HL-60/S4 treated with phorbol 12-myristate 13-acetate at 8.2 ng/mL for 4 days and 3 days (cell line): ENCODE data around the gene QKI.
"Not testable (repeated sequence)": the region's sequence is repeated elsewhere in the genome, so short reads cannot be mapped to it uniquely, and the experiment has no call there.

Source experiments
- in situ Hi-C: fragments of 300-500 bp; cut with MboI; formaldehyde crosslinking; loops from 2 replicates; pipeline ENCODE4 v1.15.0; 2022; ENCODE audit warnings: low sequenced_read_pairs

Gene QKI

DNA sequence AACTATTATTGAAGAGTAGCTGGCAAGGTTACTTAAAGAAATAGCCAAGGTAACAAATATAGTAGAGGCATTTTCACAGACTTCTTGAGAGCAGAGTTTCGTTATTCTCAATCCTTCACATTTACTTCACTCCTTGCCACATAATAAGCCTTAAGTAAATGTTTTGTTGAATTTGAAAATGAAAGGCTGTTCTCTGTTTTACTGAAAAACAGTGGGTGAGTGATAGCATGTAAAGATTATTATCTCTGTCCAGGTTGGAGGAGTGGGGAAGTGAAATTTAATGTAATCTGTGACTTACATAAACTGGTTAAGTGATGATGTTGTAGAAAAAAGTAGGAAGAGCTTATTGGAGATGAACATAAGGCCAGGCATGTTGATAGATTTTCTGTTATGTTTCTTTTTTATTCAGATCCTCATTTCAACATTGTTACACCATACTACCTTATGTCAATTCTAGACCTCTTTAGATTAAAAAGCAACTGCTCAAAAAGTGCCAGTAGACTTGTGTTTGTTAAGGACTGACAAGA lies 55.0 kb downstream of the QKI start:
- in situ Hi-C loops = no loop called here

DNA sequence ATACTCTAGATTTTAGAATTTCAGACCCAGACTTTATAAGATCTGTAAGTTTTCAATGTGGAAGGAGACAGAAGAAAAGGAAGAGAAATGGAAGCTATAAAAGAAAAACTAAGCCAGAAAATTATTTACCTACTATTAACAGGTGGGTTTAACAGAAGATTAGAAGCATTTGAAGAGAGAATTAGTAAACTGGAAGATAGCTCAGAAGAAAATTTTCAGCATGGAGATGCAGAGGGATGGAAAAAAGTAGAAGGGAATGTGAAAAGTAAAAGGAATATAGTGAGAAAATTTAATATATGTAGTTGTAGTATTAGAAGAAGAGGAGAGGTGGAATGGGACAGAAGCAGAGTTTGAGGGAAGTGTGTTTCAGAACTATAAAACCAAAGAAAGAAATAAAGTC lies 56.1 kb downstream of the QKI start:
- in situ Hi-C loops = no loop called here

DNA sequence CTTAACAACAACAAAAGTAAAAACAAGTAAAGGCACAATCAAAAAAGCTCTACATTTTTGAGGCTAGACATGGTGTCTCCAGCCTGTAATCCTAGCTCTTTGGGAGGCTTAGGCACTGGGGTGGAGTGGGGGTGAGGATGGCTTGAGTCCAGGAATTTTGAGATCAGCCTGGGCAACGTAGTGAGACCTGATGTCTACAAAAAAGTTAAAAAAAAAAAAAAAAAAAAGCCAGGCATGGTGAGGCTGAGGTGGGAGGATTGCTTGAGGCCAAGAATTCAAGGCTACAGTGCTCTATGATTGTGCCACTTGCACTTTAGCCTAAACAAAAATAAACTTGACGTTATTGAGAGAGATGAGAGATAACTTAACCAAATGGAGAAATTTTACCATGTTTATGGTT lies 60.1 kb downstream of the QKI start:
- in situ Hi-C loops = no loop called here

DNA sequence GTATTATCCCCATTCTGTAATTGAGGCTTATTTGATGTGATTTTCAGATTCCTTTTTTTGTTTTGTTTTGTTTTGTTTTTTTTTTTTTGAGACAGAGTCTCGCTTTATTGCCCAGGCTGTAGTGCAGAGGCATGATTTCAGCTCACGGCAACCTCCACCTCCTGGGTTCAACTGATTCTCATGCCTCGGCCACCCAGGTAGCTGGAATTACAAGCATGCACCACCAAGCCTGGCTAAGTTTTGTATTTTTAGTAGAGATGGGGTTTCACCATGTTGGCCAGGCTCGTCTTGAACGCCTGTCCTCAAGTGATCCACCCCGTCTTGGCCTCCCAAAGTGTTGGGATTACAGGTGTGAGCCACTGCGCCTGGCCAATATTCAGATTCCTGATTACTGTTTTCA lies 62.4 kb downstream of the QKI start:
- in situ Hi-C loops = not testable (repeated sequence)

DNA sequence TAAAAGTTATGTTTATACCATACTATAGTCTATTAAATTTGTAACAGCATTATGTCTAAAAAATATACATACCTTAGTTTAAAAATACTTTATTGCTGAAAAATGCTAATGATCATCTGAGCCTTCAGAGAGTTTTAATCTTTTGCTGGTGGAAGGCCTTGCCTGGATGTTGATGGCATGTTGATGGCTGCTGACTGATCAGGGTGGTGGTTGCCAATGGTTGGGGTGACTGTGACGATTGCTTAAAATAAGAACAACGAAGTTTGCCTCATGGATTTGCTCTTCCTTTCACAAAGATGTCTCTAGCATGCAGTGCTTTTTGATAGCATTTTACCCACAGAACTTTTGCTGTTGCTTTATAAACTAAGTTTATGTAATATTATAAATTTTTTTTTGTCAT lies 68.6 kb downstream of the QKI start:
- in situ Hi-C loops = no loop called here

DNA sequence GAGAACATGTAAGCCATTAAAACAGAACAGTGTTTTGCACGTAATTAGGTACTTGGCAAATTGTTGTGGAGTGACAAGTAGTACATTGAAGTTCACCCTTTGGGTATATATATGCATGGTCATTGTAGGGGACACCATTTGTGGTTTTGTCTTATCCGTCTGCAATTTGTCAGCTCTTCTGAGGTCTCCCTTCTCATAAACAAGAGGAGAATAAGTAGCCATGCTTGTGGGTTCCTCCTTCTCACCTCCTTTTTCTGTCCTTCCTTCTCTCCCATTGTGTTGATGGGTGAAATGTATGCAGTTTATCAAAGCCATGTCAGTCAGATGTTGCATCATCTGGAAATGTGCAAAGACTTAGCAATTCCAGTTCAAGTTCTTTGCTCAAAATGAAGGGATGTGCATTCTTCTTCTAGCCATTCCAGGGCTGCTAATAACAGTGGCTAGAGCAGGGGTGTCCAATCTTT lies 70.9 kb downstream of the QKI start:
- in situ Hi-C loops = no loop called here

DNA sequence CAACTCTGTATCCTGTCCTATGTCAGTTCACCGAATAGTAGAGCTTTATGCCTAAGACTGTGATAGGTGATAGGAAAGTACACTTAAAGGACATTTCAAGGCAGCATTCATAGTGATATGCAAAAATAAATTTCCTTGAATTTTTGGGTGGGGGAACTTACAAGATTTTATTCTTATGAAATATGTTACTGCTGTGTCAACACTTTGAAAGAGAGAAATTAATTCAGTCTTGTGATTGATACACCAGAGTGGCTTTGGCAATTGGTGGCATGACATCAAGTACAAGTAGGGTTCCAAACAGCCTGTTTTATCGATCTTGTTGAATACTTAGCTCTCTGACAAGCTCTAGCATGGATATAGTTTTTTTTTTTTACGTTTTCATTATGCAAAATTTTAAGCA lies 72.3 kb downstream of the QKI start:
- in situ Hi-C loops = no loop called here

DNA sequence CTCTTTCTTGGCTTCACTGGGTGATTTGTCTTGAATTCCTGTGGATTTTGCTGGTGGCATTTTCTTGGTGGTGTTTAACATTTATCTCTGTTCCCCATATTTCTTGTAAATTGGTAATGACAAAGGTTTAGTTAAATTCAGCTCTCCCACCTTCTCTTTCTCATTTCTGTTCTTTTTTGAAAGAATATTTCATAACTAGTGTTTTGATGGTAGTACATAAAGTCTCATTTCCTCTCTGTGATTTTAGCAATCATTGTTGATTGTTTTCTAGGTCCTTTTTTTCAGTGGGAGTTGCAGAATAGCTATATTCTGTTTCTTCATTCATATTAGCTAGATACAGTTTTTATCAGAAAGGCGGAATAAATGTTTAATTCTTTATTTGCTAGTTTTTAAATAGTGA lies 73.1 kb downstream of the QKI start:
- in situ Hi-C loops = no loop called here

GRCh38 chr6:163489584-163489983 lies 75.1 kb downstream of the QKI start:
- in situ Hi-C loops = no loop called here

GRCh38 chr6:163490826-163491577 lies 76.5 kb downstream of the QKI start:
- in situ Hi-C loops = no loop called here

DNA sequence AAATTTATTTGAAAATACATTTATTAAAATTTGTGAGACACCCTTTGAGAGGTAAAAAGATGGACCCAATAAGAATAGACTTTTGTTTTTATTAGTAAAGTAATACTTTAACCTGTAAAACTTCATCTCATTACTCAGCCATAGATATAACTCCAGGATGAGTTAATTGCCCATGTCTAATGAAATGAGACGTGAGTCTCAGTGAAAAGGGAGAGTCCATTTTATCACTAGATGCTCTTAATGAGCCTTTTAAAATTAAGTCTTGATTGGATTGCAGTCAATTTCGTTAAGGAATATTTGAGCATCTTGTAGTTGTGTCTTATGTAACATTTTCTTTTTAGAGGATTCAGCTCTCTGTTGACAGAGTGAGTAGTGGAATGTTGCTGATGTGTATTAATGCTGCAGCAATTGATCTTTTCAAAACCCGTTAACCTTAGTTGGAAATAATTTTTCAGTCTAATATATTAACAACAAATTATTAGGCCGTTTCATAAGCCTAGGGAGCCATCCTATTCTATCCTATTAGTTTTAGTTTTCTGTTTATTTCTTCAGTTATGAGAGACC lies 77.3 kb downstream of the QKI start:
- in situ Hi-C loops = no loop called here

GRCh38 chr6:163494279-163494727 lies 79.8 kb downstream of the QKI start:
- in situ Hi-C loops = no loop called here

- in situ Hi-C loops = no loop called here
Measured at GRCh38 chr6:163496205-163496604, 81.7 kb downstream of the QKI start.

- in situ Hi-C loops = no loop called here
Measured at GRCh38 chr6:163500105-163500504, 85.6 kb downstream of the QKI start.

DNA sequence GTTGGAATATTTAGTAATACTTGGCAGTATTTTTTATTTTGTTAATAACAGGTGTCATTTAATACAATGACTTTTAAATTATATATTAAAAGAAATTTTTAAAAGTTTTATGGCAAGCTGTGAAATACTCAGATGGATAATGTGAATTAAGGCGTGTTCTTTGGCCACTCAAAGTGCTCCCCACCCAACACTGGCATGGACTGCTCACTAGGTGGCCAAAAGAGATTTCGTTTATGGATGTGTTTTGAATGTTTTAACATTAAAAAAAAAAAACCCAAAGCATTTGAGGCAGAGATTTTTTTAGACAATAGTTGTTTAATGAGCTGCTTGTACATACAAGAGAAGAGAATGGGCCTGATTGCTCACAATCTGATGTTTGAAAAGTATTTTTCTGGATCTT lies 86.5 kb downstream of the QKI start:
- in situ Hi-C loops = no loop called here

- in situ Hi-C loops = no loop called here
Measured at GRCh38 chr6:163501439-163501838, 86.9 kb downstream of the QKI start.

GRCh38 chr6:163504984-163505640 lies 90.6 kb downstream of the QKI start:
- in situ Hi-C loops = no loop called here

DNA sequence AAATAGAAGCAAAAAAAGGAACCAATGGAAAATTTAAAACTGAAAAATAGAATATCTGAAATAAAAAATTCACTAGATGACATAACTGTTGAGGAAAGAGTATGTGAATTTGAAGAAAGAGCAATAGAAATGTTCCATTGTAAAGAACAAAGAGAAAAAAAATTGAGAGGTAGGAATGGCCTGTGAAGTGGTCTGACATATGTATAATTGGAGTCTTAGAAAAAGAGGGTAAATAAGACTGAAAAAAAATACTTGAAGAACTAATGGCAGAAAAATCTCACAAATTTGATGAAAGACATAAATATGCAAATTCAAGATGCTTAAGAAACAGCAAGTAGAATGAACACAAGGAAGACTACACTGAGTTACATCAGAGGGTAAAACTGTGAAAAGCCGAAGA lies 93.4 kb downstream of the QKI start:
- in situ Hi-C loops = no loop called here

DNA sequence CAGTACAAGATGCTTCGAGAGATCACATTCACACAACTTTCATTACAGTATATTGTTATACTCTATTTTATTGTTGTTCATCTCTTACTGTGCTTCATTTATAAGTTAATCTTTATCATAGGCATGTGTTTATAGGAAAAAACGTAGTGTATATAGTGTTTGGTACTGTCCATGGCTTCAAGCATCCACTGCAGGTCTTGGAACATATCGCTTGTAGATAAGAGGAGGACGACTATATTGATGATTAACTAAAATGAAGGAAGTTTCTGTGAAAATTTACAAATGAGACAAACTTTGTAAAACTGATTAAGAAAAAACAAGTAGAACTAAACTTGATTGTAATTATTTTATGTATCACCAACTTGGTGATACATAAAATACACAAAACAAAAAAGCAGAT lies 98.5 kb downstream of the QKI start:
- in situ Hi-C loops = no loop called here

DNA sequence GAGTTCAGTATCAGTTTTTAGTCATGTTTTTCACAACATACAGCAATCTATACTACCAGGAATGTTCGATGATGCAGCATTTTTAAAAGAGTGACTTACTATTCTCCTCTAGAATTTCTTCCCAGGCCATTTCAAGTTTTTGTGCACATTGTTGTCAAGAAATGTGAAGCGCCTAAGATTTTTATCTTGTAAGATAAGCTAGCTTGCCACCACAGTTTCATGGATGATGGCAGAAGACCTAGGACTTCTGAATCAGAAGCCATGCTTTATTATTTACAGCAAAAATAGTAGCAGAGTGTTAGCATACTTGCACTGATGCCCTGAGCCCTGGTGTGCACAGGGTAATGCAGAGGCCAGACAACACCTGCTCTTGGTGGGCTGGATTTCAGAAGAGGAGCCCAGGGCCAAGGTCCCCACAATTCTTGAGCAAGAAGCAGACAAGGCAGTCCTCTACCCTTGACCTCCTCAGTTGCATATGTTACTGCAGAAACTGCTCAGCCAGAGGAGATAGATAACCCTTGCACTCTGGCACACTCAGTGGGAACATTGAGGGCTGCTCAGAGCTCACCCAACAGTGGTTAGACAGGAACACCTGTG lies 99.2 kb downstream of the QKI start:
- in situ Hi-C loops = no loop called here

DNA sequence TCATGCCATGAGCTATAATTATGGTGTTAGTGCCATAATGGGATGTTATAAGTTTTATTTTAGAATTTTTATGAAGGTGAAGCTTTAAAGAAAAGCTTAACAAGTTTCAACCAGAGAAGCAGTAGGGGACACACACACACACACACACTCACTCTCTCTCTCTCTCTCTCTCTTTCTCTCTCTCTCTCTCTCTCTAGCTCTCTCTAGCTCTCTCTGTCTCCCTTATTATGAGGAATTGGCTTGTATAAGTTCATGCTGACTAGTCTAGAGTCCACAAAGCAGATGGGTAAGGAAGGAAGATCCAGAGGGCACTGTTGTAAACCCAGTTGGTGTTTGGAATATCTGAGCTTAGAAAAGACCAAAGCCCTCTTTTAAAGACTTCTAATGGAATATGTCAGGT lies 102.4 kb downstream of the QKI start:
- in situ Hi-C loops = no loop called here

DNA sequence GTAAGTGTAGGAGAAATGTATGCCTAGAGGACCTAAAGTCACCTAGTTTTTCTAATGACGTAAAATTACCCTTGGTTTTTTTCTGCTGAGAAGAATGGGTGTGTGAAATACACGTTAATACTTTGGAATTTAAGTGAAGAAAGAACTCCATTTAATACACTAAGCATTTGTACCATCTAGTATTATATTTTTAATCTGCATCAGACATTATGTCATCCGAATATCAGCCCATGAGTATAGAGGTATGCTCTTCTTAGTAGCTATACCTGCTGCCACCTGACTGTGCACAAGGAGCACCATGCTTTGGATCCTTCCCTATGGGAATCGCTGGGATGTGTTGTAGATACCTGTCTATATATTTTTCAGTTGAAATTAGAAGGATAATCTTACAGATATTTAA lies 106.4 kb downstream of the QKI start:
- in situ Hi-C loops = no loop called here
